Measurements from ENCODE around the gene GPR87. TPM values are rescaled to one million over a fixed set of nuclear protein-coding genes. Genes with fewer than 3 reads are reported as not detected.

GPR87 gene
- total RNA-seq, 1 experiment from 2014 or later, result 1.2 TPM

DNA sequence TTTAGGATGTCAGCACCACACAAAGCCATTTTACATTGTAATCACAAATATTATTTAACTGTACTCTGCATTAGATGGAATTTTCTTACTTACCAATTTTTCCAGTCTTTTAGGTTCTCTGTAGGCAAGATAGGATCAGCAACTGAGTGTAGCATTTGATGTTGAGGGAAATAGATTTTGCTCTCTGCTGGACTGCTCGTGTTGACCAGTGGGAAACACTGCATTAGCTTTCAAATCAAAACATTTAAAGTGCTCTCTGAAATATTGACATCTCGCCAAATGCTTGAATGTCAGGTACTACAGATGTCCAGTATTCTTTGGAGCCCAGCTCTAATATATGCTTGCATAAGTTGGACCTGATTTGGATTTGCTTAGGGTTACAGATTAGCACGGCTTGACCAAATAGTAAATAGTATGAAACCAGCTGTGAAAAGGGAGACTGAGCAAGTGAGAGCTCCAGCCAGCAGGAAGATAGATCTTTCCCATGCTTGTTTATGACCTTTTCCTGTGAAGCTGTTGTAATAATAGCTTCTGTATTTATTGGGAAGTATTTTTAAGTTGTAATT lies 67.8 kb downstream of the GPR87 start:
- CTCF ChIA-PET, result no interaction called here
- Mint-ChIP-seq H3K9me3 (ENCODE audit: low read depth, unreplicated experiment) (no peaks in the 10 kb centered on the region), H3K4me1 (ENCODE audit: low read depth, unreplicated experiment) (no peaks in the 10 kb centered on the region), H3K27ac (ENCODE audit: unreplicated experiment) (no peak overlapping the region), H3K36me3 (ENCODE audit: insufficient read depth, unreplicated experiment) (no peaks in the 10 kb centered on the region), H3K27me3 (ENCODE audit: unreplicated experiment) (peaks cover 18% of the 10 kb centered on the region), H3K4me3 (ENCODE audit: low read depth, unreplicated experiment) (no peak overlapping the region)
- intact Hi-C loops (cut with micrococcal nuclease; ENCODE audit: unreplicated experiment), result no loop called here
- TF ChIP-seq, protein P1, sequence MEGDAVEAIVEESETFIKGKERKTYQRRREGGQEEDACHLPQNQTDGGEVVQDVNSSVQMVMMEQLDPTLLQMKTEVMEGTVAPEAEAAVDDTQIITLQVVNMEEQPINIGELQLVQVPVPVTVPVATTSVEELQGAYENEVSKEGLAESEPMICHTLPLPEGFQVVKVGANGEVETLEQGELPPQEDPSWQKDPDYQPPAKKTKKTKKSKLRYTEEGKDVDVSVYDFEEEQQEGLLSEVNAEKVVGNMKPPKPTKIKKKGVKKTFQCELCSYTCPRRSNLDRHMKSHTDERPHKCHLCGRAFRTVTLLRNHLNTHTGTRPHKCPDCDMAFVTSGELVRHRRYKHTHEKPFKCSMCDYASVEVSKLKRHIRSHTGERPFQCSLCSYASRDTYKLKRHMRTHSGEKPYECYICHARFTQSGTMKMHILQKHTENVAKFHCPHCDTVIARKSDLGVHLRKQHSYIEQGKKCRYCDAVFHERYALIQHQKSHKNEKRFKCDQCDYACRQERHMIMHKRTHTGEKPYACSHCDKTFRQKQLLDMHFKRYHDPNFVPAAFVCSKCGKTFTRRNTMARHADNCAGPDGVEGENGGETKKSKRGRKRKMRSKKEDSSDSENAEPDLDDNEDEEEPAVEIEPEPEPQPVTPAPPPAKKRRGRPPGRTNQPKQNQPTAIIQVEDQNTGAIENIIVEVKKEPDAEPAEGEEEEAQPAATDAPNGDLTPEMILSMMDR (IDR thresholded peaks at IDR 0.05; ENCODE audit: unreplicated experiment), result no peak
- no peak for DNase-seq
- BruUV-seq (replicated peaks), result no TSS peak

Other genes with a start within 250 kb of the GPR87 start
- 4.6 and 5.2 TPM in 2 replicates for gene MED12L, start 231.2 kb downstream of the GPR87 start, total RNA-seq (2022)
- gene GPR171, start 113.6 kb downstream of the GPR87 start, total RNA-seq (2022), result not detected in 2 replicates
- gene P2RY14, start 38.3 kb downstream of the GPR87 start, total RNA-seq (2022), result not detected in 2 replicates
- not detected in 2 replicates for gene P2RY13, start 12.7 kb upstream of the GPR87 start, total RNA-seq (2022)
- gene P2RY12, start 67.9 kb upstream of the GPR87 start, total RNA-seq (2022), result not detected in 2 replicates
- 0.24 and 0.29 TPM in 2 replicates for gene IGSF10, start 144.2 kb upstream of the GPR87 start, total RNA-seq (2022)